Measurements from ENCODE around the gene TTC34.
A peak's percentile ranks its signal among the peaks of the same experiment; 100 is the strongest.

Gene TTC34

GRCh38 chr1:2591581-2592261, 209.8 kb downstream of the TTC34 start:
- no peak for TF ChIP-seq CTCF (conservative IDR thresholded peaks at IDR 0.05; ENCODE audit: low read depth, low read length)
- H3K4me3 ChIP-seq (ENCODE audit: low read length), result no peak overlapping the region
- DNase-seq (ENCODE audit: low read depth), result no peak

GRCh38 chr1:2591233-2591580, 210.3 kb downstream of the TTC34 start:
- no peak for DNase-seq (ENCODE audit: low read depth)
- TF ChIP-seq CTCF (conservative IDR thresholded peaks at IDR 0.05; ENCODE audit: low read depth, low read length), result no peak
- no peak overlapping the region for H3K4me3 ChIP-seq (ENCODE audit: low read length)

DNA sequence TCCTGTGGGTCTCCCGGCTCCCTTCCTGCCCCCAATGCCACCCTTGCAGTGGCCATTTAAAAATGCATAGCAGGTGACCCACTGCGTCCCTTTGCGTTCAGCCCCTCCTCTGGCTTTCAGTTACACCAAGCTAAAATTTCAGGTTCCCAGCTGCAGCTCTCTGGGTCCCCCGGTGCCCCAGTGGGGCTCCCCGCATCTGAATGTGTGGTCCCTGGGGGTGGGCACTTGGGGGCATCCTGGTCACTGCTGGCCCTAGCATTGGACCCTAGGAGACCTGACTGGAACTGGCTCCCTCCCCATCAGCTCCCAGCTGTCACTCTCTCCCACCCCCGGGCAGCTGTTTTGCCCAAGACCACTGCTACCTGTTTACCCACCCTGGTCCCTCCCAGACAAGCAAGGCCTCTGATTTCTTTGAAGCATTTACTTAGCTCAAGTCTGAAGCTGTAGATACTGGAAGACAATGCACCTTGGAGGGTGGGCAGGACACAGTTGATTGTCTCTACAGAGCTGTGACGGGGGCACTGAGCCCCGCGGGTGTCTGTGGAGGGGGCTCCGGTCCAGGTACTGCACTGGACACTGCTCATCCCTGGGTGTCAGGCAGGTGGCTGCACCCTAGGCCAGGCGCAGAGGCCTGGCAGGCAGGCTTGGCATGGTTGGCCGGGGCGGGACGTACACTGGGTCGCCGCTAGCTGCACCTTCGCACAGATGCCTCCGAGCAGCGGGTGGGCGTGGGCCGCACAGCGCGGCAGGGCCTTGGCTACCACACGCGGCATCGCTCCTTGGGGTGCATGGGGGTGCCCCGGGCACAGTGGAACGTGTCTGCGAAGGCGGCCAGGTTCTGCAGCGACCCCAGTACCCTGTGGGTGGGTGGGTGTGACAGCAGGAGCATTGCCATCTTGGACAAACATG, 211.0 kb downstream of the TTC34 start:
- TF ChIP-seq CTCF (conservative IDR thresholded peaks at IDR 0.05; ENCODE audit: low read depth, low read length), result no peak
- DNase-seq (ENCODE audit: low read depth), result no peak
- no peak overlapping the region for H3K4me3 ChIP-seq (ENCODE audit: low read length)

- no peak for TF ChIP-seq CTCF (conservative IDR thresholded peaks at IDR 0.05; ENCODE audit: low read depth, low read length)
- no peak overlapping the region for H3K4me3 ChIP-seq (ENCODE audit: low read length)
- no peak for DNase-seq (ENCODE audit: low read depth)
Measured at GRCh38 chr1:2589431-2590232, 211.9 kb downstream of the TTC34 start.

GRCh38 chr1:2588661-2589430, 212.6 kb downstream of the TTC34 start:
- no peak overlapping the region for H3K4me3 ChIP-seq (ENCODE audit: low read length)
- no peak for TF ChIP-seq CTCF (conservative IDR thresholded peaks at IDR 0.05; ENCODE audit: low read depth, low read length)
- no peak for DNase-seq (ENCODE audit: low read depth)

DNA sequence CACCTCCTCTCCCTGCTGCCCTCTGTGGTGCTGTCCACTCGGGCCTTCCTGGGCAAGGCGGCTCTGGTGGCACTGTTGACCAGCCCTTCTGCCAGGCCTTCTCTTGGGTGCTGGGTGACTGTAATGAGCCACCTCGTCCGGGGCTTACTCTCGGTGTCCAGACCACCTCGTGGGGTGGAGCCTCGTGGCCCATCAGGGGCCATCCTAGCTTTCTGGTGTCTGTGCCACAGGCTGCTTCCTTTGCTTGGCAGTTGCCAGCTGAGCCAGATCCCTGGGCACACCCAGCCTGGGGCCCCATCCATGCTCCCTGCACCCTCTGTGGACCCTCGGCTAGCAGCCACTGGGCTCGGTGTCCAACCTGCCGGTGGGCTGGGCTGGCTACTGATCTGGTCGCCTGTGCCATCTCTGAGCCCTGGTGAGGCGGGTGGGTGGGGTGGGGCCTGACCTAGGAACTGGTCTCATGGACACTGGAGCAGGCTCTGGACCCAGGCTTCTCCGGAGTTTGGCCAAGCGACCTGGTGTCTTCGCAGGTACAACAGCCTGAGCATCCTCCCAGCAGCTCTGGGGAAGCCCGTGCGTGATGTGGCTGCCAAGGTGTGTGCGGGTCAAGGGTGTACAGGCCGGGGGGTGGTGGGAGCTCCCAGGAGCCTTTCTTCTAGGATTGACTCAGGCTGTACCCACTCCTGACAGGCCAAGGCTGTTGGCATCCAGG, 213.5 kb downstream of the TTC34 start:
- no peak for DNase-seq (ENCODE audit: low read depth)
- H3K4me3 ChIP-seq (ENCODE audit: low read length), result peak overlapping the region; percentile 64
- TF ChIP-seq CTCF (conservative IDR thresholded peaks at IDR 0.05; ENCODE audit: low read depth, low read length), result no peak

Data from retinal pigment epithelial cell (primary cell).